ENCODE results near the gene IL23R.

GRCh38 chr1:67270541-67270940 lies 104.3 kb downstream of the IL23R start:
- no peak for TF ChIP-seq CTCF (IDR thresholded peaks at IDR 0.05; ENCODE audit: low read depth, low read length)
- TF ChIP-seq EZH2phosphoT487 (IDR thresholded peaks at IDR 0.05; ENCODE audit: low read depth) = no peak

All from OCI-LY3 (cell line).